BE2C (cell line): ENCODE results near the gene F7.

Experiments used
- DNase-seq: peaks from one replicate; pipeline ENCODE4 v3.0.0-alpha.2; 2020
- H3K27me3 ChIP-seq: fragments of 250-450 bp; sonication (Bioruptor Pico); 2 replicates; pipeline ENCODE4 v1.5.1; 2020; ENCODE audit warnings: mild to moderate bottlenecking
- H3K36me3 ChIP-seq: fragments of 250-450 bp; sonication (Bioruptor Pico); 2 replicates; pipeline ENCODE4 v1.5.1; 2020; ENCODE audit warnings: mild to moderate bottlenecking
- H3K4me1 ChIP-seq: fragments of 250-450 bp; sonication (Bioruptor Pico); 2 replicates; pipeline ENCODE4 v1.5.1; 2020
- H3K4me3 ChIP-seq: 2 replicates; pipeline ENCODE4 v1.5.1; 2011; ENCODE audit warnings: low read depth, low read length
- H3K9me3 ChIP-seq: fragments of 250-450 bp; sonication (Bioruptor Pico); 2 replicates; pipeline ENCODE4 v1.5.1; 2020
- CTCF ChIP-seq: IDR thresholded peaks from 2 replicates; pipeline ENCODE4 v1.5.1; 2012; ENCODE audit warnings: mild to moderate bottlenecking, low read depth, low read length

The F7 gene

GRCh38 chr13:113143466-113144254 is 38.1 kb downstream of the F7 start:
- DNase-seq: no peak
- no peaks in the 10 kb centered on the region for H3K9me3 ChIP-seq
- no peak for TF ChIP-seq CTCF
- H3K27me3 ChIP-seq: no peaks in the 10 kb centered on the region
- H3K4me3 ChIP-seq: no peak overlapping the region
- H3K4me1 ChIP-seq: no peaks in the 10 kb centered on the region
- H3K36me3 ChIP-seq: no peaks in the 10 kb centered on the region

- Histone ChIP-seq H3K36me3 (no peaks in the 10 kb centered on the region), H3K27me3 (no peaks in the 10 kb centered on the region)
- no peak for DNase-seq
Observed at GRCh38 chr13:113144255-113144629, 38.7 kb downstream of the F7 start.

GRCh38 chr13:113145496-113145895 is 39.9 kb downstream of the F7 start:
- DNase-seq: no peak
- Histone ChIP-seq H3K36me3 (no peaks in the 10 kb centered on the region), H3K9me3 (no peaks in the 10 kb centered on the region), H3K4me3 (no peak overlapping the region), H3K4me1 (no peaks in the 10 kb centered on the region), H3K27me3 (no peaks in the 10 kb centered on the region)
- TF ChIP-seq CTCF: no peak

More at GRCh38 chr13:113144255-113144629, 38.7 kb downstream of the F7 start:
- H3K4me3 ChIP-seq: no peak overlapping the region
- no peaks in the 10 kb centered on the region for H3K9me3 ChIP-seq
- H3K4me1 ChIP-seq: no peaks in the 10 kb centered on the region
- no peak for TF ChIP-seq CTCF

- no peaks in the 10 kb centered on the region for H3K4me1 ChIP-seq
- H3K4me3 ChIP-seq: no peak overlapping the region
- H3K27me3 ChIP-seq: no peaks in the 10 kb centered on the region
- DNase-seq: no peak
- H3K9me3 ChIP-seq: no peaks in the 10 kb centered on the region
- no peak for TF ChIP-seq CTCF
- H3K36me3 ChIP-seq: no peaks in the 10 kb centered on the region
Observed at GRCh38 chr13:113145911-113146598, 40.5 kb downstream of the F7 start.

- Histone ChIP-seq H3K9me3 (no peaks in the 10 kb centered on the region), H3K27me3 (no peaks in the 10 kb centered on the region), H3K4me1 (no peaks in the 10 kb centered on the region), H3K4me3 (no peak overlapping the region), H3K36me3 (no peaks in the 10 kb centered on the region)
- no peak for DNase-seq
- no peak for TF ChIP-seq CTCF
Observed at GRCh38 chr13:113146750-113147149, 41.2 kb downstream of the F7 start.

- no peak overlapping the region for H3K4me3 ChIP-seq
- no peaks in the 10 kb centered on the region for H3K9me3 ChIP-seq
- no peak for TF ChIP-seq CTCF
- H3K4me1 ChIP-seq: no peaks in the 10 kb centered on the region
- H3K27me3 ChIP-seq: no peaks in the 10 kb centered on the region
- H3K36me3 ChIP-seq: no peaks in the 10 kb centered on the region
- DNase-seq: no peak
Observed at GRCh38 chr13:113147206-113147605, 41.6 kb downstream of the F7 start.
